HG02763 (cell line): ENCODE measurements around the gene XYLT1.

ENCODE experiments used
- ATAC-seq: cut with Tn5 transposase; IDR thresholded peaks from one replicate; pipeline ENCODE4 v1.9.1; 2021; ENCODE audit warnings: mild to moderate bottlenecking, moderate library complexity; ENCODE audit not compliant: unreplicated experiment

The XYLT1 gene

DNA sequence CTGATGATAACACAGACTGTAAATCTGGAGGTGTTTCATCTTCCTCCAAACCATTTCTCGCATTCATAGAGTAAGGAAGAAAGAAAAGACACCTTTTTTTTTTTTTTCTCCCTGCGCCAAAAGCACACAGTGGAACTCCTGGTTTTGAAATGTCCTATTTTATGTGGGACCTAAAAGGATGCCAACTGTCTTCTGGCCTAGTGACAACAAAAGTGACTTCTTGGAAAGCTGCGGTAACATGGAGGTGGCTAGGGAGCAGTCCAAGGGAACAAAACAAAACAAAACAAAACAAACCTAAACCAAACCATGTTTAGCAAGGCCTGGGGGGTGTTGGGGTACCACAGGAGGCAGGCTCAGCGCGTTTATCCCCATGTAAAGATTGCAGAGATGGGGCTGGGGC lies 174.8 kb downstream of the XYLT1 start:
- no peak for ATAC-seq

DNA sequence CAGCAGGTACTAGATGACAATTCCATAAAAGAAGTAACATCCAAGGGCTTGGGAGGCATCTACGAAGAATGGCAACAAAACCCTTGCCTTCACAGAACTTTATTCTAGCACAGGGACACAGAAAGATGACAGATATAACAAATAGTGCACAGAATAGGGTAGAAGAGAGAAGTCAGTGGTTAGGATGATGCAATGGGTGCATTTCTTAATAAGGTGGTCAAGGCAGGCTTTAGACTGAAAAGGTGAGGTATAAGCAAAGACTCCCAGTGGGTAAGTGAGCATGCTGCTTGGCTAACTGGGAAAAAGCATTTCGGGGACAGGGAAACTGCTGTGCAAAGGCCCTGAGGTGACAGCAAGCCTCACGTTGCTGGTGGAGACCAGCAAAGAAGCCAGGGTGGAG lies 175.9 kb downstream of the XYLT1 start:
- no peak for ATAC-seq

DNA sequence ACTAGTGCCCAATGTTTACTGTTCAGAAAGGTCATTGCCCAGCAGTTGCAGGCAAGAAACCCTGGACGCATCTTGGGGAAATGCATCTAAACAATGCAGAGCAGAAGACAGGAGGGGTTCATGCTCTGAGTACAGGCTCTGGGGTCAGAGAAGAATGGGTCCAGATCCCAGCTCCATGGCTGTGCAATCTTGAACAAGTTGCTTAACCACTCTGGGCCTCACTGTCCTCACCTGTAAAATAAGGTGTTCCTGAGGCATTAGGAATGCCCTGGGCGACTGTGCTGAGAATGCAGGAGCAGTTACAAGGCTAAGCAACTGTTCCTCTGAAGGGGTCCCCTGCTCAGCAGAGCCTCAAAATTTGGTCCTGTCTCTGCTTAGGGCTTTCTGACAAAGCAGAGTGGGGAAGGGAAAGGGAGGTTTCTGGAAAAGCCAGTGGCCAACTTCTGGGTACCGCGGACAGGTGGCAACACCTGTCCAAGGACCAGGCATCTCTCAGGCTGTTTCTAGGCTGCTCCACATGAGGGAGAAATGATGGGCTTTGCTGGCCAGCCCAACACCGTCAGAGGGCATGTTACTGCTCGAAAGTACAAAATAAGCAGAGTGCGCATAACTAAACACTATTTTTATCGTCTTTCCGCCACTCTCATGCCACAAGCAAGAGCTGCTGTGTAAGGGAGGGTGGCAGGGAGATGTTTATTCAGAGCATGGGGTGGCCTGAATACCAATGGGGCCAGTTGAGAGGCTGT lies 176.8 kb downstream of the XYLT1 start:
- ATAC-seq = no peak

DNA sequence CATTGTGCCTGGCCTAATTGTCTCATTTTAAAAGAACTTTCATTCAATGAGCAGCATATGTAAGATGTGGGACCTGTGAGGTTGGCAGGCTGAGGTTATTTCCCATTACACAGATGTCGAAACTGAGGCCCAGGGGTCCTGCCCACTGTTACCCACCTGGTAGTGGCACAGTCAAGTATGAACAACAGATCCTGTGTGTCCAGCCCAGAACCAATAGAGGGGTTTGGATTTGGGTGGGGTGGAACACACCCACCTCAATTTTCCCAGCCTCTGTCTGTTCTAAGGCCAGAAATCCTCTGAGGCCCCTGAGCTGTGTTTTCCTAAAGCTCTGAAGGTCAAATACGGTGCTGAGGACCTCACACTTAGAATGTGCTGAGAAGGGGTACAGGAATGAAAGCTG lies 179.5 kb downstream of the XYLT1 start:
- no peak for ATAC-seq

DNA sequence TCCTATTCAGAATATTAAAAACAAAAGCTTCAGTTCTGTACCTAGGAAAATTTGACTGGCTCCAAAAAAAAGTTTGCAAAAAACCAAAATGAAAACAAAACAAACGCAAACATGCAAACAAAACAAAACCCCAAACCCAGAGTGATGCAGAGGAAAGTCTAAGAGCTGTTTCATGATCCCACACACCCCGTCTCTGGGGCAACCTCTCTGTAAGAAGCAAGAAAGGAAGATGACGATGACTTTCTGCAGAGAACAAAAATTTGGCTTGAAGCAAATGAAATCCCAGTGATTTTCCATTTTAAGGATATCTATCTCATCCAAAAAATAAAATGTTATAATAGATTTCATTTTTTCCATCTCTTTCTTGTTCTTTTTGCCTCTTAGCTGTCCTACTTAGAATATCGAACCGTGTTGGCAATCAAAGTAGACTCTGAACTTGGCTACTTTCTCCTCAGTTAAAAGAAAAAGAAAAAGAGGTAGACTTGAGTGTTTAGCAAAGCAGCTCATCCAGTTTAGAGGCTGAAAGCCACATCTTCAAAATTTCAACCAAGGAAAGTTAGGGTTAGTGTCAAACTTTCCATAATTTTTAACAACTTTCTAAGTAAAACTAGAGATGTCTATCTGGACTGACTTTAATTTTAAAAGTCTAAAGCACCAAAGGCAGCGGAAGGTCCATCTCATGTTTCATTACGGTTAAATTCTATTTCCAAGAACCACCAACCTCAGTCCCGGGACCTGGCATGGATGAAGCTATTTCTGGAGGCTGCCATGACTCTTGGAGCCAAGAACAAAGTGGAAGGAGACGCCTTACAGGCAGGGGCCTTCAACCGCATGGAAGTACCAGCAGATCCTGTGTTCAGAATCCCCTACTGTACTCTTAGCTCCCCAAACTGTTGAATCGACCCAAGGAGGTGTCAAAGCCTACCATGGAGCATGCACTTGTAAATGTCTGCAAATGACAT lies 180.8 kb downstream of the XYLT1 start:
- no peak for ATAC-seq

DNA sequence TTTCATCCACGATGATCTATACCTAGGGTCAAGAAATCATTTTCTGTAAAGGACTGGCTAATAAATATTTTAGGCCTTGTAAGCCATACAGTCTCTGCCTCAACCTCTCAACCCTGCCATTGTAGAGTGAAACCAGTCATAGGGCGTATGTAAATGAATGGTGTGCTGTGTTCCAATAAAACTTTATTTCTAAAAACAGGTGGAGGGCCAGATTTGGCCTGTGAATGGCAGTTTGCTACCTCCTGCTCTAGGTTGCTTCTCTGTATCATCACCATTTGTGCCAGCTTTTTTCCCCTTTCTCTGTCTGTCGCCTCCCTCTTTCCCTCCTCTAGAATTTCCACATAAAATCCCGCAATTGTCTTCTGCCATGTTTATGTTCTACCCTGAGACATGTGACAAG lies 181.7 kb downstream of the XYLT1 start:
- no peak for ATAC-seq

DNA sequence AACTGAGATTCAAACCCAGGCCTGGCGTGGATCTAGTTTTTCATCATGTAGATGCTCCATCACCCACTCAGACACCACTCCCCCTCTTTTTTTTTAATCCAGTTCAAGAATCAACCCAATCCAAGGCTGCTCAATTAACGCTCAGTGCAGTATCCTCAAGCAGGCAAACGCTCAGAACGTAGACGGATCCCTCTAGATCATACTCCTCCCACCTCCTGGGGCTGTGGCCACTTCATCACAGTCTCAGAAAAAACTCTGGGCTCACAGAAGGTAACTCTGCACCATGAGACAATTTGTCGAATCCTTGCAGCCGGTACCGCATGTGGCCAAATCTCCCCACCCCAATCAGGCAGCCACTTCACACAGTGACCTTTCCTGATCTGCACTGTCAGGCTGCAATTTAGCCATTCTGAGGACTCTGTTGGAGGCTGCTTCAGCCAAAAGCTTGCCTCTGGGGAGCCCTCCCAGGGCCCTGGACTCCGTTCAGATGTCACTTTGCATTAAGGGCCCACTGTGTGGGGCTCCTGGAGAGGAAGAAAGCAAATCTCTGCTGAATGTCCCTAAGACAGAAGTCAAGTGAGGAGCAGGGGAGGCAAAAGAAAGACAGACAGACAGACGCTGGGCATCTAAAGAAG lies 183.5 kb downstream of the XYLT1 start:
- ATAC-seq = no peak

DNA sequence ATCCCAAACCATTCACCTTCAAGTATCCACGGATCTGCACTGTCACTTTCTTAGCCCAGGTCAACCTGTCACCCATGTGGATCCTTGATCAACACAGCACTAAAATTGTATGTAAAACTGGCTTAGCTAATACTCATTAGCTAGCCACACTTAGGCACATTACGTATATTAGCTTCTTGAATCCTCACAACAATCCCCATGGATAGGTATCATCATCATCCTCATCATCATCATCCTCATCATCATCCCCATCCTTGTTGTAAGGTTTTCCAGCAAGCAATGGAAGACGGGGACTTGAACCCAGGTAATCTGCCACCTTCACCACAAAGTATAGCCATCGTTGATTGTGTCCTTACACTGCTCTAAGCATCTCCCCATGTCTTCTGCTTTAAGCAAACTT lies 184.3 kb downstream of the XYLT1 start:
- ATAC-seq = no peak

DNA sequence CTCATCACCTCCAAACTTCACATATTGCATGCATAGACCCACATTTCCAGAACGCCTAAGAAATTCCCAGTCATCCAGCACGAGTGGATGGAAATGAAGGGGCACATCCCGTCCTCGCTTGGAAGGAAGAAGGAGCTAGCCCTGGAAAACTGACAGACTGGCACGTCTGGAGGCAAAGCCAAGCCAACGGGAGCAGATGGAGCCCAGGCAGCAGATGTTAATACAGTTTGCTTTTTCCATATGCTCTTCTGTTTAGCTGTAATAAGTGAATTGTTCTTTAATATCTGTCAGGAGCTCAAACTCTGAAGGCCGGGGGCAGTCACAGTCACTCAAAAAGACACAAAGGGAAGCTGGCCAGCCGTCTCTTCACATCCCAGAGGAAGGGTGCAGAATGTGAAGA lies 187.7 kb downstream of the XYLT1 start:
- ATAC-seq = no peak

DNA sequence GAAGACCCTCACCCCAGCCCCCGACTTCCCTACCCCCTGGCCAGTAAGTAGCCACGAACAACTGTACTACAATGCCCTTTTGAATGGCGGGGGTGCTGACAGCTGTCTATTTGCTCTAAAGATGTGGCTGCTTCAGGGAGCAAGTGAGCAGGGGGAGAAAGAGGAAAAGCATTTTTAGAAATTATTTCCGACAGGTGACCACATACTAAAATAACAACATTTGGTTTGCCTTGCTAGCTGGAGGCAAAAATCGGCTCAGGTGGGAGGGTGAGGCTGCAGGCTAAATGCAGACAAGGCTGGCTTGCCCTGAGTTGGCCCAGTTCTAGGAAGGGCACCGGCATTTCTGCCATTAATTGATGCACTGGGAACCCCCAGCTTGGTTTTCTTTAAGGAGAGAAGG lies 188.5 kb downstream of the XYLT1 start:
- no peak for ATAC-seq

DNA sequence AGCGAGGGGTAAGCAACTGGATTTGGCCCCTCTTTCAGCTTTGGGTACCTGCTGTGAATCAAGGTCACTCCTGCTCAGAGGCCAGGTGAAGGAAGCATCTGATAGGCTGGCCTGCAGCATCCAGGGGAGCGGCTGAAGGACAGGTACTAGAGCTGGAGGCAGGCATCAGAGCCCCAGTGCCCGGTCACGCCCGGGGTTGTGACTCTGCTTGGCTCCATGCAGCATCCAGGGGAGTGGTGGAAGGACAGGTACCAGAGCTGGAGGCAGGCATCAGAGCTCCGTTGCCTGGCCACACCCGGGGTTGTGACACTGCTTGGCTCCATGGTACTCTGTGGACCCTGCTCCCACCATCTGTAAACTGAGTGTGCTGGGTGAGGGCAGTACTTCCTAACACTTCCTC lies 189.7 kb downstream of the XYLT1 start:
- ATAC-seq = no peak

DNA sequence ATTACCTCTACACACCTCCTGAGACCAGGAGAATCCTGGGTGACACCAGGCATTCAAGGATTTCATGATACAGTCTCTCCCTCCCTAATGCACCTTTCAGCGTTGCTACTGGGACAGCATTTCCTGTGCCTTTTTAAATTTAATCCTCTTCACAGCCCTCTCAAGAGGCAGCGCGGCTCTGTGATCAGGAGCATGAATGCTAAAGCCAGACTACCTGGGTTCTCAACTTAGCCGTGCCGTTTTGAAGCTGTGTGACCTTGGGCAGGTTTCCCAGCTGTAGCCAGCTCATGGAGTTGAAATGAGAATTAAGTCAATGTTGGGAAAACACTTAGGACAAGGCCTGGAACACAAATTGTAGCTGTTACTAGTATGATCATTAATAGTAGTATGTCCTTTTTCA lies 191.8 kb downstream of the XYLT1 start:
- no peak for ATAC-seq

DNA sequence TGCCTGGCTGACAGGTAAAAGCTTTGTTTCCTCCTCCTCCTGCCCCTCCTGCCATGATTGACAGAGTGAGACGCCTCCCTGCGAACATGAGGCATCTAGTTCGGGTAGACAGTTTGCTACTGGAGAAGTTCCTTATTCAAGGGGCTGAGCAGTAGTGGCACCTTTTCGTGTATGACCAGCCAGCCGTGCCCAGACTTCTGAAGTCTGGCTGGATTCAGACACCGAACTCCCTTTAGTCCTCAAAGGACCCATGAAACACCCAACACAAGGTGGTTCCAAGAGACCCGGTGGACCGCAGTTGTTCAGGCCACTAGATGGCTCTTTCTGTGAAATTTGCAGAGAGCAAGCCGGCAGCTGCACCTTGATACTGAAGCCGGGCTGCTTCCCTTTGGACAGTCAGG lies 192.8 kb downstream of the XYLT1 start:
- no peak for ATAC-seq

DNA sequence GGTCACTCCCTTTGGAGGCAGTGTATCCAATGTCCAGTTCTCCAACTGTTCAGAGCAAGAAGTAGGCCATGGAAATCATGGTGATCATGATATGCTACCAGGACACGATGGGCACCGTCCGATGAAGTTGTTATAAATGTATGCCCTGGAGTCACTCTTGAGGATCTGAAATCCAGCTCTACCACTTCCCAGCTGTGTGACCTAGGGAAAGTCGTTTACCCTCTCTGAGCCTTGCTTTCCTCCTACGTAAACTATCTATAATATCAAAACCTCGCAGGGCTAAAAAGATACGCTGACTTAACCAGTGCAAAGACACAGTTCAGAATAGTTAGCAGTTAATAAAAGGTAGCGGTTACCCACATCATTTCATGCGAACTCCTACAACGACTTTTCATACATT lies 194.2 kb downstream of the XYLT1 start:
- no peak for ATAC-seq

DNA sequence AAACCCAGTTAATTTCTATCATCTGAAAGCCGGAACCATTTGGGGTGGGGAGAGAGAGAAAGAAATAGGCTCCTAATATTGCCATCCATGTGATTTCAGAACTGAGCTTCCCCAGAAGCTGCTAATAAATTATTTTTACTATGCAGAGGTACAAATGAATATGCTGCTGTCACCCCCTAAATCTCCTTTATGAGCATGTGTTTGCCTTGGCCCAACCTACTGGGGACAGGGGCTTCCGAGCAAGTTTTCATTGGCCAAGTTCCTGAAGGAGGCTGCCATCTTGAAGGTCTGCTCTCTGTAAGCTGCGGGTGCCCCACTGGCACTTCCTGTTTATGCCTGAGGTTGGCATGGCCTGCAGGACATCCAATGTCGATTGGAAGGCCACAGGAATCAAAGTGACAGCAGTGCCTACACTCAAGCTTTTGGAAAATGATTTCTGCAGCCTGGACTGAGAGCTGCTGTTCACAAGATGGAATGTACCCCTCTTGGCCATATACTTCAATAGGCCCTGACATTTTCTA lies 194.7 kb downstream of the XYLT1 start:
- ATAC-seq = no peak

DNA sequence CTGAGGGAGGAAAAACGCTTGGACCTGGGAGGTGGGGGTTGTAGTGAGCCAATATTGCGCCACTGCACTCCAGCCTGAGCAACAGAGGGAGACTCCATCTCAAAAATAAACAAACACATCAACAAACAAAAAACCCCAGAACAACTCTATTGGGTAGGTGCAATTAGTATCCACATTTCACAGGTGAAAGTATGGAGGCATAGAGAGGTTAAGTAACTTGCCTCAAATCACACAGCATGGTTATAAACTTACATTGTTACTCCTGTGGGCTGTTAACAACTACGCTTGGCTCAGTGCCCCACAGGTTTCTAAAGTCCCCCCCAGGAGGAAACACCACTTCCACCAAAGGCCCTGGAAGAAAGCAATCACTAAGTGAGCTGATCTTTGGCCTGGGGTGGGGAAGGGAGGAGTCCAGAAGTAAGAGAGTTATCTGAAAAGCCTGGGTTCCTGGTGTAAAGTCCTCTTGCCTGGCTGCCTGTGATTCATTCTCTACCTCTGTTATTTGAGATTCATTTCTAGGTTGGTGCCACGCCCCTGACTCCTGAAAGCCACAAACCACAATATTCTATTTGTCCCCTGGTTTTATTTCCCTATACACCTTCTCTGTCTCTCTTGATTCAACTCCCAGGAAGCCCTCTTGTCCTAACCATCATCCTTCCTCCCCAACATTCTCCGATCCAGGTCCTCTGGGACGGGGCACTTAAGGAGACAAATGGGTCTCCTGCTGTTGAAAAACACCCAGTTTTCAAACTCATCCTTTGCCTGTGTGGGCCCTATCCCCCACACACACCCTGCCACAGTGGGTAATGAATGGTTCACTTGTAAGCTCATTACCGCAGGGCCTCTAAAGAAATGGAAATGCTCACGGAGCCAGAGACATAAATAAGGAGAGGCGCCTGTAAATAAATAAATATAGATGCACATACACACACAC lies 195.4 kb downstream of the XYLT1 start:
- ATAC-seq = no peak

DNA sequence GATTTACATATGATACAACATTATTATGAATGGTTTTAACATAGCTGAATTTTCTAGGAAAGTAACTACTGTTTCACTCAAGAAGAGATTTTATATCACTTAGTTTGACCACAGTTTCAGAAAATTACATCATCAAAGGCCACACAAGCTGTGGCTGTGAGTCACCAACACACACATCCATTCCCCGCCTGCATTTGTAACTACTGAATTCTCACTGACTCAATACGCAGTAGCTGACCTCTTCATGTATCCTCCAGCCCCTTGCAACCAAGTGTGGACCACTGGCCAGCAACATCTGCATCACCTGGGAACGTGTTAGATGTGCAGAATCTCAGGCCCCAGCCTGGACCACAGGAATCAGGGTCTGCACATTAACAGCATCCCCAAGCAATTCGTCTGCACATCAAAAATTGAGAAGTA lies 197.6 kb downstream of the XYLT1 start:
- no peak for ATAC-seq

DNA sequence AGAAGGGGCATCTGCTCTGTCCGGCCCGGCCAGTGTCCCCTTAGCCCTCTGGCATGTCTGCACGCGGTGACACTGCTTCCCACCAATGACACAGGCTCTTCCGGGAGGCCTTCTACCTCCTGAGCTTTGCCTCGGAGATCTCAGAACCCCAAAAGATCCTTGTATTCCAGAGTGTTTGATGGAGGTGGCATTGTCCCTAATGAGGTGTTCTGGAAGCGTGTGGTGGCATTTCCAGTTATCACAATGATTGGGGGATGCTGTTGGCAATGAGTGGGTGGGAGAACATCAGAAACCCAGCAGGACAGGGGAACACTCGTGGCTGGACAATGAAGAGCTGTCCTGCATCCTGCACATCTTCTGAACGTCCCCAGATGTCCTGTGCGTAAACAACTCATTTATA lies 198.0 kb downstream of the XYLT1 start:
- ATAC-seq = no peak

DNA sequence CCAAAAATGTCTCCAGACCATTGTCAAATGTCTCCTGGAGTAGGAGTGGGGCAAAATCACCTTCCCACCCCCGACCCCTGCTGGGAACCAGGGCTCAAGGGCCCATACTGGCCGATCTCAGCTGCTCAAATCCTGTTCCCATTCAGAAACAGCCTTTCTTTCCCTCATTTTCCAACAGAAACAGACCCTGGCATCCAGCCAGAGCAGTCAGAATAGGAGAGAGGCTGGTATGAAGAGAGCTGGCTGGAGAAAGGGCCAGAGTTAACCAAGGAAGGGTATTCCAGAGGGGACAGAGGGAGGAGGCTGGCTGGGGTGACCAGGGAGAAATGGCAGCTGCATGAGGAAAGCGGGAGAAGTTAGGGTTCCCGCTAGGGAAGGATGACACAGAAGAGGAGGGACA lies 199.1 kb downstream of the XYLT1 start:
- ATAC-seq = no peak

DNA sequence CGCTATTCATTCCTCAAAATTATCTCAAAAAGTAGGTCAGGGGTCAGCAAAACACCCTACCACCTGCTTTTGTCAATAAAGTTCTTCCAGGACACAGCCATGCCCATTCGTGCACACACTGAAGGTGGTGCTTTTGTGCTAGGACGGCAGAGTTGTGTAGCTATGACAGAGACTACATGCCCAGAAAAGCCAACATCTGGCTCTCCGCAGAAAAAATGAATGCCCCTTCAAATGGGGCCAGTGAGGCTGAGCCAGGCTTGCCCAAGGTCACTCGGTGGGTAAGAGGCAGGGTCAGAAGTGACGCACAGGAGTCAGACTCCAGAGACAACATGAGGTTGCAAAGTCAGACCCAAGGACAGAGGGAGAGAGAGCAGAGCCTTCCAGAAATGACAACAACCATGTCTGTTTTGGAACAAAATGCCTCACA lies 200.1 kb downstream of the XYLT1 start:
- no peak for ATAC-seq
